Measurements from ENCODE around the gene NT5C2.
"Not testable (repeated sequence)": the region's sequence is repeated elsewhere in the genome, so short reads cannot be mapped to it uniquely, and the experiment has no call there.

Gene NT5C2

GRCh38 chr10:103168438-103168837 lies 24.6 kb downstream of the NT5C2 start:
- H3K4me3 ChIP-seq (ENCODE audit: insufficient read depth, low read depth, low read length): no peak overlapping the region
- H3K27ac ChIP-seq (ENCODE audit: insufficient read depth, low read depth, low read length, poor library complexity, severe bottlenecking): peak overlapping the region; percentile 31
- H3K36me3 ChIP-seq (ENCODE audit: control insufficient read depth, insufficient read depth, low read length): no peaks in the 10 kb centered on the region
- H3K4me1 ChIP-seq (ENCODE audit: control insufficient read depth, insufficient read depth, low read length): no peaks in the 10 kb centered on the region
- no peaks in the 10 kb centered on the region for H3K27me3 ChIP-seq (ENCODE audit: control insufficient read depth, insufficient read depth, low read length, poor library complexity, severe bottlenecking)
- no peaks in the 10 kb centered on the region for H3K9me3 ChIP-seq (ENCODE audit: control insufficient read depth, low read length)

DNA sequence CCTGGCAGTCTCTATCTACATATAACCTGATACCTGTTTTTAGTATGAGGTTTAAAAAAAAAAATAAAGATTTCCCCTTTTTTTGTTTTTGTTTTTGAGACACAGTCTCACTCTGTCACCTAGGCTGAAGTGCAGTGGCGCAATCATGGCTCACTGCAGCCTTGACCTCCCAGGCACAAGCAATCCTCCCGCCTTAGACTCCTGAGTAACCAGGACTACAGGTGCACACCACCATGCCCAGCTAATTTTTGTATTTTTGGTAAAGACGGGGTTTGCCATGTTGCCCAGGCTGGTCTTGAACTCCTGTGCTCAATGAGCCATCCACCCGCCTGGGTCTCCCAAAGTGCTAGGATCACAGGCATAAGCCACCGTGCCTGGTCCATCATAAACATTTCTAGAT lies 25.5 kb downstream of the NT5C2 start:
- WGBS, 2 experiments: 94% methylated on average over 5 of the region's 5 CpGs
- H3K4me3 ChIP-seq (ENCODE audit: insufficient read depth, low read depth, low read length); H3K36me3 ChIP-seq (ENCODE audit: control insufficient read depth, insufficient read depth, low read length); H3K4me1 ChIP-seq (ENCODE audit: control insufficient read depth, insufficient read depth, low read length); H3K9me3 ChIP-seq (ENCODE audit: control insufficient read depth, low read length); H3K27ac ChIP-seq (ENCODE audit: insufficient read depth, low read depth, low read length, poor library complexity, severe bottlenecking); H3K27me3 ChIP-seq (ENCODE audit: control insufficient read depth, insufficient read depth, low read length, poor library complexity, severe bottlenecking): not testable (repeated sequence)

DNA sequence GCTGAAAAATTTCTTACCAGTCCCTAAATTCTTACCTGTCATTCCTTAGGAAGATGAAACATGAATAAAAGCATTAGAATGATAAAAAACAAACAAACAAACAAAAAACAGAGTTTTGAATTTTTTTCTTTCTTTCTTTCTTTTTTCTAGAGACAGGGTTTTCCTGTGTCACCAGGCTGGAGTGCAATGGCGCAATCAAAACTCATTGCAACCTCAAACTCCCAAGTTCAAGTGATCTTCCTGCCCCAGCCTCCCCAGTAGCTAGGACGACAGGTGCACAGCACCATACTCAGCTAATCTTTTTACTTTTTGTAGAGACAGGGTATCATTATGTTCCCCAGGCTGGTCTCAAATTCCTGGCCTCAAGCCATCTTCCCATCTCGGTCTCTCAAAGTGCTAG lies 26.5 kb downstream of the NT5C2 start:
- WGBS, 2 experiments: 89 to 96% methylated on average over 3 of the region's 3 CpGs
- no peak overlapping the region for H3K27ac ChIP-seq (ENCODE audit: insufficient read depth, low read depth, low read length, poor library complexity, severe bottlenecking)
- no peaks in the 10 kb centered on the region for H3K9me3 ChIP-seq (ENCODE audit: control insufficient read depth, low read length)
- H3K27me3 ChIP-seq (ENCODE audit: control insufficient read depth, insufficient read depth, low read length, poor library complexity, severe bottlenecking): no peaks in the 10 kb centered on the region
- no peaks in the 10 kb centered on the region for H3K36me3 ChIP-seq (ENCODE audit: control insufficient read depth, insufficient read depth, low read length)
- no peaks in the 10 kb centered on the region for H3K4me1 ChIP-seq (ENCODE audit: control insufficient read depth, insufficient read depth, low read length)
- H3K4me3 ChIP-seq (ENCODE audit: insufficient read depth, low read depth, low read length): no peak overlapping the region

GRCh38 chr10:103163766-103164403 lies 29.2 kb downstream of the NT5C2 start:
- 95% methylated on average over 9 of the region's 9 CpGs for WGBS, 2 experiments
- not testable (repeated sequence) for H3K36me3 ChIP-seq (ENCODE audit: control insufficient read depth, insufficient read depth, low read length); H3K27me3 ChIP-seq (ENCODE audit: control insufficient read depth, insufficient read depth, low read length, poor library complexity, severe bottlenecking)

DNA sequence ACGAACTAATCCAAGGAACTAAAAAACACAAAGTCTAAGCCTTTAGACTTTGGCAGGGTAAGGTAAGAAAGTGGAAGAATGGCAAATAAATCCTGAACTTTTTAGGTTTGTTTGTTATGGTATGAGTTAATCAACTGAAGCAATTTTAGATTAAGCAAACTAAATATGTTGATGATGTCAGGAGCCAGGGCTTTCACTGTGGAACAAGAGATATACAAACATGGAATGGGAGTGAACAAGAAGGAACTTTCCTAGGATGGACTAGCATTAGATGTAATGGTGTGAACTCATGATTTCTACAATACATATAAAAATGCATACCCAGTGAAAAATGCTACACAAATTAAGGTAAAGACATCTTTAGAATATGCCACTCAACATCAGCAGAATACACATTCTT lies 35.8 kb downstream of the NT5C2 start:
- Histone ChIP-seq H3K4me3 (ENCODE audit: insufficient read depth, low read depth, low read length) (no peak overlapping the region), H3K27me3 (ENCODE audit: control insufficient read depth, insufficient read depth, low read length, poor library complexity, severe bottlenecking) (no peaks in the 10 kb centered on the region), H3K27ac (ENCODE audit: insufficient read depth, low read depth, low read length, poor library complexity, severe bottlenecking) (no peak overlapping the region), H3K36me3 (ENCODE audit: control insufficient read depth, insufficient read depth, low read length) (peaks cover 5% of the 10 kb centered on the region), H3K9me3 (ENCODE audit: control insufficient read depth, low read length) (no peaks in the 10 kb centered on the region), H3K4me1 (ENCODE audit: control insufficient read depth, insufficient read depth, low read length) (peaks cover 17% of the 10 kb centered on the region)
- WGBS, 2 experiments: 92% methylated on average over 1 of the region's 1 CpG; no CpG with 5 or more reads in 1 of the 2 experiments

More at GRCh38 chr10:103163766-103164403, 29.2 kb downstream of the NT5C2 start:
- not testable (repeated sequence) for H3K9me3 ChIP-seq (ENCODE audit: control insufficient read depth, low read length); H3K4me1 ChIP-seq (ENCODE audit: control insufficient read depth, insufficient read depth, low read length); H3K4me3 ChIP-seq (ENCODE audit: insufficient read depth, low read depth, low read length); H3K27ac ChIP-seq (ENCODE audit: insufficient read depth, low read depth, low read length, poor library complexity, severe bottlenecking)

- Histone ChIP-seq H3K4me1 (ENCODE audit: control insufficient read depth, insufficient read depth, low read length) (peaks cover 17% of the 10 kb centered on the region), H3K4me3 (ENCODE audit: insufficient read depth, low read depth, low read length) (no peak overlapping the region), H3K9me3 (ENCODE audit: control insufficient read depth, low read length) (no peaks in the 10 kb centered on the region), H3K36me3 (ENCODE audit: control insufficient read depth, insufficient read depth, low read length) (peaks cover 5% of the 10 kb centered on the region), H3K27ac (ENCODE audit: insufficient read depth, low read depth, low read length, poor library complexity, severe bottlenecking) (no peak overlapping the region), H3K27me3 (ENCODE audit: control insufficient read depth, insufficient read depth, low read length, poor library complexity, severe bottlenecking) (no peaks in the 10 kb centered on the region)
- 89 to 90% methylated on average over 4 of the region's 4 CpGs for WGBS, 2 experiments
Observed at GRCh38 chr10:103155471-103156085, 37.5 kb downstream of the NT5C2 start.

- H3K27me3 ChIP-seq (ENCODE audit: control insufficient read depth, insufficient read depth, low read length, poor library complexity, severe bottlenecking): no peaks in the 10 kb centered on the region
- H3K36me3 ChIP-seq (ENCODE audit: control insufficient read depth, insufficient read depth, low read length): peaks cover 5% of the 10 kb centered on the region
- peaks cover 17% of the 10 kb centered on the region for H3K4me1 ChIP-seq (ENCODE audit: control insufficient read depth, insufficient read depth, low read length)
- H3K4me3 ChIP-seq (ENCODE audit: insufficient read depth, low read depth, low read length): no peak overlapping the region
- no peak overlapping the region for H3K27ac ChIP-seq (ENCODE audit: insufficient read depth, low read depth, low read length, poor library complexity, severe bottlenecking)
- H3K9me3 ChIP-seq (ENCODE audit: control insufficient read depth, low read length): no peaks in the 10 kb centered on the region
- 82 to 93% methylated on average over 3 of the region's 3 CpGs for WGBS, 2 experiments
Observed at GRCh38 chr10:103154521-103155299, 38.4 kb downstream of the NT5C2 start.

DNA sequence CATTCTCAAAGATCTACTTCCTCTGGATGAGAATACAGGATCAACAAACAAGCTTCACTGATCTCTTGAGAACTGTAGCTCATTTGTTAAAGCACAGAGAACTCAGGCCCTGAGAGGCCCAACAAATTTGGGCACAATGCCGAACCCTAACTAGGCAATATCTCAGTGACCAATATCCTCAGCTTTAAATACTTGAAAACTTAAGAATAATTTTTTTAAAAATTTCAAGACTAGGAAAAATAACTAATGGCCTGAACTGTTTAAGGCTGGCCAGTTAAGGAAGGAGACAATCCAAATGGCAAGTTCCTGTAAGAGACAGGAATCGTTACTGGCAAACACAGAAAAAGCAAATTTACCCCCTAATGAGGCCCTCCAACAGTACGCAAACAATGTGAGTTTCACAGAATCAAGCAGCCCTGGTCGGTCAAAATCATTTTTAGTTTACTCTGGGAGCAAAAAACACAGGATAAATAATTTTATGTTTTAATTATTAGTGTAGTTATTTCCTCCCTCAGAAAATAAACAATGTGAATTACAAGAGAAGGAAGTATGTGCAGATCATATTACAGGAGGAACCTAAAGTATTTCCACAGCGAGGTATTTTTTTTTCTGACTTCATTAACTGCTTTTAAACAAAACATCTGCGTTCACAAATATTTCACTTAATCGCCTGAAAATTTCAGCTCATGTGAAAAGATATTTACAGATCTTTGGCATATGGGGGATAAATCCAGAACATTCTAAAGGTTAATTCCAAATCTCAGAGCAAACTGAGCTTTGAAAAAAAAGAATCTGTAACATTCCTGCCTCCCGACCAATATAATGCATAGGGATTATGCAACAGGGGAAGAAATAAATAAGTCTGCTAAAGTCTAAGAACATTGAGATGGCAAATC lies 39.5 kb downstream of the NT5C2 start:
- peaks cover 17% of the 10 kb centered on the region for H3K4me1 ChIP-seq (ENCODE audit: control insufficient read depth, insufficient read depth, low read length)
- no peaks in the 10 kb centered on the region for H3K36me3 ChIP-seq (ENCODE audit: control insufficient read depth, insufficient read depth, low read length)
- H3K27me3 ChIP-seq (ENCODE audit: control insufficient read depth, insufficient read depth, low read length, poor library complexity, severe bottlenecking): no peaks in the 10 kb centered on the region
- H3K9me3 ChIP-seq (ENCODE audit: control insufficient read depth, low read length): no peaks in the 10 kb centered on the region
- WGBS, 2 experiments: 8 to 33% methylated on average over 2 to 8 of the region's 8 CpGs
- H3K27ac ChIP-seq (ENCODE audit: insufficient read depth, low read depth, low read length, poor library complexity, severe bottlenecking): peak overlapping the region; percentile 77
- no peak overlapping the region for H3K4me3 ChIP-seq (ENCODE audit: insufficient read depth, low read depth, low read length)

- no peak overlapping the region for H3K4me3 ChIP-seq (ENCODE audit: insufficient read depth, low read depth, low read length)
- no peaks in the 10 kb centered on the region for H3K9me3 ChIP-seq (ENCODE audit: control insufficient read depth, low read length)
- H3K4me1 ChIP-seq (ENCODE audit: control insufficient read depth, insufficient read depth, low read length): peaks cover 21% of the 10 kb centered on the region
- 86 to 96% methylated on average over 1 to 2 of the region's 2 CpGs for WGBS, 2 experiments
- no peak overlapping the region for H3K27ac ChIP-seq (ENCODE audit: insufficient read depth, low read depth, low read length, poor library complexity, severe bottlenecking)
- H3K36me3 ChIP-seq (ENCODE audit: control insufficient read depth, insufficient read depth, low read length): no peaks in the 10 kb centered on the region
- no peaks in the 10 kb centered on the region for H3K27me3 ChIP-seq (ENCODE audit: control insufficient read depth, insufficient read depth, low read length, poor library complexity, severe bottlenecking)
Observed at GRCh38 chr10:103149991-103150622, 43.0 kb downstream of the NT5C2 start.

Data from ectodermal cell (in vitro differentiated cells).